NCI-H1694 treated with DMSO at 0.1 percent for 48 hours (cell line): Measurements from ENCODE around the gene FAM117B.
"Not testable (repeated sequence)": the region's sequence is repeated elsewhere in the genome, so short reads cannot be mapped to it uniquely, and the experiment has no call there.

Experiments
- DNase-seq: peaks from one replicate; lab custom pipeline; 2025; lab: John Stamatoyannopoulos, UW

The FAM117B gene

DNA sequence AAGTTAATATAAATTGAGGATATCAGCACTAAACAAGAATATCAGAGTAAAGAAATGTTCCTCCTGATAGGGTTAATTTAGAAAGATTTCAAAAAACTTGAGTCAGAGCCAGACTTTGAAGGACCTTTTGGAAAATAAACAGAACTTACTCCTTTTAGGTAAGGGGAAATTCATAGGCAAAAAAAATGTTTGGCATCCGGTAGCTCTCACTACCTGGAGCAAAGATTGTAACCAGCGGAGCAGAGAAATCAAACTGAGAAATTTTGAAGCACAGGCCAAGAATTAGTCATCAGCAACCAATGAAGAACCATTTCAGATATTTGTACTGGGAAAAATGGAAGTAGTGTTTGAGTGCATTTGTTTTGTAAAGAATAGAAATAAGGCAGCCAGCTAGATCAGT lies 123.8 kb downstream of the FAM117B start:
- no peak for DNase-seq

DNA sequence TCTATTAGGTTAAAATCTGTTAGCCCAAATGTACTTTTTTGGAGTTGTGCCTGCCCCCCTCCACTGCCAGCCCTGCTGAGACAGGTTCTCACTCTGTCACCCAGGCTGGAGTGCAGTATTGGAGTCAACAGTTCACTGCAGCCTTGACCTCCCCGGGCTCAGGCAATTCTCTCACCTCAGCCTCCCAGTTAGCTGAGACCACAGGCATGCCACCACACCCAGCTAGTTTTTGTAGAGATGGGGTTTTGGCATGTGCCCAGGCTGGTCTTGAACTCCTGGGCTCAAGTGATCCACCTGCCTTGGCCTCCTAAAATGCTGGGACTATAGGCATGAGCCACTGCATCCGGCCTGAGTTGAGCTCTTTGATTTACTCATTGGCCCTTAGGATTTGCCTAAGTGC lies 126.1 kb downstream of the FAM117B start:
- DNase-seq, result no peak

DNA sequence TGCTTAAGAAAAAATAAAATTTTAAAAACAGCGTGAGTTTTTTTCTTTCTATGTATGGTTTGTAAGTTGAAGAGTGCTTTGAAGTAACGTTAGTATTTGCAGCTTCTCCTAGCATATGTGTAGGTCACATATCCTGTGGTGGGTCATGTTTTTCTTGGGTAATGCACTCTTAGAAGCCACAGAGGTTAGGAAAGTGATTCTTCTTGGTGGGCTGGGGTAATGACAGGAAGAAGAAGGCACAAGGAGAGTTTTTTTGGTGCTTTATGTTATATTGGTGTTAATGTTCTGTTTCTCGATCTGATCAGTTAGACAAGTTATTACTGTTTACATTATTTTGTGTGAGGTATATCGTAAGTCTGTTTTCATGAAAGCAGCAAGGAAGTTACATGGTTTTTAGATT lies 127.8 kb downstream of the FAM117B start:
- DNase-seq, result no peak

DNA sequence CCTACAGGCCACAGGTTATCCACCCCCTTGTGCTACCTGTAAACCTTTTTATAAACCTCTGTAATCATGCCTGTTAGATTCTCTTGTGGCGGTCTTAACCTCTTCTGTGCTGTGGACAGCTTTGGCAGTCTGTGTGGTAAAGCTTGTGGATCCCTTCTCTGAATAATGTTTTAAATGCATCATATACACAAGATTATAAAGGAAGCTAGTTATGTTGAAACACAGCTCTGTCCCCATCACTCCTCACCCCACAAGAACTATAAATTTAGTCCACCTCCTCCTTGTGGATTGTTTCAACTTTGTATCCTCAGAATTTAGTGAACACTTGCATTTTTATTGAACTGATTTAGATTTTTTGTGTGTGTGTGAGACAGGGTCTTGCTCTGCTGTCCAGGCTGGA lies 129.1 kb downstream of the FAM117B start:
- DNase-seq, result no peak

DNA sequence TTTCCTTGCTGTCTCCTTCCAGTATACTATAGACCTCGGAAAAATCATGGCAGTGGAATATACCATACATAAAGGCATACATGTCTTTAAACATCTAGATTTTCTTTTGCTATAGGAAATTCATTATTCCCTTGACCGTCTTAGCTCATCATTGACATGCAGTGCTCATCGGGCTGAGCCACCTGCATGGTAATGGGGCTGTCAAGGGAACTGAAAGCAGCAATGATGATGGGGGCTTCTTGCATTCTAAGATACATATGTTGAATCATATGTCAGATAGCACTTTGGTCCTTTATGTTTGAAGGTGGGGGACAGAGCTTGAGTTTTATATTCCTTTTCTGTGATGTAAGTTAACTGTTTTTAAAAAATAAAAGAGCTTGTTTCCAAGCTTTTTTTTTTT lies 130.2 kb downstream of the FAM117B start:
- DNase-seq, result no peak

DNA sequence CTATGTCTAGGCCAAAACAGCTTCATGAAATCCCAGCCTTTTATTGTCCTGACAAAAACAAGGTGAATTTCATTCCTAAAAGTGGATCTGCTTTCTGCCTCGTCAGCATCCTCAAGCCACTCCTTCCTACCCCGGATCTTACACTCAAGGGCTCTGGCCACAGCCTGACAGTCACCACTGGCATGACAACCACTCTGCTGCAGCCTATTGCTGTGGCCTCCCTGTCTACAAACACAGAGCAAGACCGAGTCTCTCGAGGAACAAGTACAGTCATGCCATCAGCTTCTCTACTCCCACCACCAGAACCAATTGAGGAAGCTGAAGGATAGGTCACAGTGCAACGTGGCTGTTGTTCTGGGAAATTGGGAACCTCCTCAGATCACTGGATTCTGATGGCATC lies 130.7 kb downstream of the FAM117B start:
- no peak for DNase-seq

DNA sequence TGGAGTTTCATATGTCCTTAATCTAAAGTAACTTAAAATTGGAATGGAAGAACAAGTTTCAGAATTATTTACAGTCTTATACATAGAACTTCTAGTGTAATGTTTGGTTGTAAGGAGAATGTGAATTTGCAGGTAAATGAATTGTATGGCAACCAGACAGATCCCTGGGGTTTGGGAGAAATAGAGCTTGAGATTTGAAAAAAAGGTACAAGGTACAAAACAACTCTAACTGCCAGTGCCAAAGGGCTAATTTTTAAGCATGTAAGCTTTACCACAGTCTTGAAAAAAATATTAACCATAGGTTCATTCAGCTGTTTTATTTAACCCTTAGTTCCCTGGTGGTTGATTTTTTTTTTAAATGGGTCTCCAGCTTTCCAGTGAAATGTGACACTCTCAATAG lies 133.5 kb downstream of the FAM117B start:
- no peak for DNase-seq

DNA sequence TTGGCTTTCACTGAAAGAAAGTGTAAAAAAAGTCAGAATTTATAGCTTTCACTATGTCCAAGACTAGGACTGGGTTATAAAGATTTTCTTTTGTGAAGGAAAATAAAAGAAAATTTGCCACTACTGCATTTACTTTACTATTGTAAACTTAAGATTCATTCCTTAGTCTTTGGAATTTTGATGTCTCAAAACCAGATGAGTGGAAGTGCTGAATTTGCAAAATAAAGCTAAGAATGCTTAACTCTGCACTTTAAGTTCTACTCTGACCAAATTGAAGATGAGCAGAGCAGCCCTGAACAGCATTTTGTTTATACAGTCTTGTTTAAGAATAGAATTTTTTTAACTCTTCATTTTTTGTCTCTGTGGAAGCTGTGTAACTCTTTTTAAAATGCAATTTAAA lies 134.4 kb downstream of the FAM117B start:
- no peak for DNase-seq

DNA sequence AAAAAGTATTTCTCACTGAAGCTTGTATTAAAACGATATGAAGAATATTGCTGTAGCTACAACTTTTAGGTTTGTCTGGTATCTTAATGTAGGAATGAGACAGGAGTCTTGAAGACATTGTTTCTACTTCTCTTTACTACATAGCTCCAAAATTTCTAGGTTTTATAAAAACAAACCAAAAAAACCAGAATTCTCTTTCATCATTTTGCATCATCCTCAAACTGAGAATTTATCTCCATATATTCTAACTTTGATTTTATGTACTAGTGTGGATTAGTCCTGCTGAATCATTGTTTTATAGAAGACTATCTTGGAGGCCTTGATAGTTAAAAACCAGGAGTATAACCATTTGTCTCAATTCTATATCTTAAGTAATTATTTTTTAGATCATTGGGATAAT lies 136.6 kb downstream of the FAM117B start:
- no peak for DNase-seq

DNA sequence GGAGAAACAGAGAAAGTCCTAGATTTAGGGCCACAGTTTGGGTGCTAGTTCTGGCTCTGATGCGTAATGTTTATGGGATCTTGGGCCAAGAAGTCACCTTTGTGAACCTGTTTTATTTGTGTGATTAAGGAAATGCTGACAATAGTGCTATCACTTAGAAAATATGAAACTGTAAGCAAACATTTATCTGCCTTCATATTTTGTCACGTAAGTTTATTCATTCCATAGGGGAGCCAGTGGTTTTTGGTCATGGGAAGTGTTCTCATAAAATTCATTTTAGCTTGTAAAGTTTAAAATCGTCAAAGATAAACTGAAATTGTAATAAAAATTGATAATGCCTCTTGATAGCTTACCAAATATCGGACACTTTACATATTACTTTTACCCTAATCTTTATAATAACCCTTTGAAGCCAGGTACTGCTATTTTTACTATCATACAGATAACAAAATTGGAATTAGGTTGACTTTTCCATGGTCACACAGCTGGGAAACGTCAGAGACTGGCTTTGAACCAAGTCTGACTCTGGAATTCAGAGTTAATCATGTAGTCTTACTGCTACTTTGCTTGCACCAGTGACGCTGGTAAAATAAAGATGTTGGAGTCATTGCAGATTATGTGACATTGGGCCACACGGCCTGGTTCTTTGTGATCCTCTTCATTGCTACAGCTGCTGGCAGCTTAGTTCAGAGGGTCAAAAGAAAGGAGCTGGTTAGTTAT lies 137.1 kb downstream of the FAM117B start:
- no peak for DNase-seq

DNA sequence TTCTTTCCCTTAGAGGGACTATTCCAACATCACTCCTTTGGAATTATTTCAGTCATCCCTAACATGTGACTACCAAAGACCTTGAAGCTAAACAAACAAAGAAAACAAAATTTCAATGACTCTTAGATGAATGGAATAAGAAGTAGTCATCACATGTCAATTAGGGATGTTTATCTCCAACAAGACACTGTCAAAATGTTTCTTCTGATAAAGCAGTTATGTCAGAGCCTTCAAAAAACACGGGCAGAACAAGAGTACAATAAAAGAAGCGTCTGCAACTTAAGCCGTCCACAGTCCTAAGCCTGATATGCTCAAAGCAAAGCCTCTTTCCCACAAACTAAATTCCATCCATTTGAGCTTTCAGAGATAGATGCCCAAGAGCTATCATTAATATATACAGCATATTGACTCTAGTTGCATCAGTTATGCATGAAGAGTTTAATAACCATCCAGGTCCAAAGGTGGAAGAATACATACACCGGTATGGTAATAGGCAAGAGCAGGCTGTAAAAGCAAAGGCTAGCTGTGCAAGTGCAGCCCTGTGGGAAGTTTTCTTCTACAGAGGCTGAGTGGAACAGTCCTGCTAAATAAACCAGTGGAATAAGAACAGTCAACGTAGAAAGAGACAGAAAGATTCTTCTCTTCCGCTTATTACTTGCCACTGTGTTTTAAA lies 138.7 kb downstream of the FAM117B start:
- no peak for DNase-seq

DNA sequence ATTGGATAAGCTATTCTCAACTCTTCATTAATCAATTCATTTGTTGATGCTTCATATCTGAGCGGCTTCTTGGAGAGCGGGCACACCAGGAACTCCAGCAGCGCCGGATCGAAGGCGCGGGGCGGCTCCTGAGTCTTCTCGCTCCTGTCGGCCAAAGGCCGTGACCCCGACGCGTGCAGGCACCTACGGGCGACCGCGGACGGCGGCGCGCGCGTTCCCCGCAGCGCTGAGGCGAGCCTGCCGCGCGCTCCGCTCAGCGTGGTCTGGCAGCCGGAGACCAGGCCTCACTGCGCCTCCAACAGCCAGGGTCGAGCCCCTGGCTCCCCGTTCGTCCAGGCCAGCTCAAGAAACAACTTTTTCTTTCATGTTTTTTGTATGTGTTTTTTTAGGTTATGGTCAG lies 139.3 kb downstream of the FAM117B start:
- DNase-seq, result no peak

DNA sequence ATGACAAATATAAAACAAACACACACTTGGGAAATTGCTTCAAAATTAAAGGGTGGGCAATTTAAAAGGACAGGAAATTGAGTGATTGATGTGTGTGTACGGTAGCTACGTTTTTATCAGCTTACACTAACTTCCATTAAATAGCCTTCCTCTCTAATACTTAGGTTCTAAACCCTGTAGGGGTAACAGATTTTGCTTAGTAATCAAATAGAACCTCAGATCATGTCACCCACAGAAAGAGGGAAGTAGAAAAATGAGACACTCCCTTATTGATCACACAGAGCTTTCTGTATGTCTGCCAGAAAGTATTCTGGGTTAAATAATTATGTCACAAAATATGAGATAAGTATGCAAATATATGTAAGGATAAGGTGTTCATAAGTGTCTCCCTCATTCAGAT lies 143.4 kb downstream of the FAM117B start:
- DNase-seq, result no peak

DNA sequence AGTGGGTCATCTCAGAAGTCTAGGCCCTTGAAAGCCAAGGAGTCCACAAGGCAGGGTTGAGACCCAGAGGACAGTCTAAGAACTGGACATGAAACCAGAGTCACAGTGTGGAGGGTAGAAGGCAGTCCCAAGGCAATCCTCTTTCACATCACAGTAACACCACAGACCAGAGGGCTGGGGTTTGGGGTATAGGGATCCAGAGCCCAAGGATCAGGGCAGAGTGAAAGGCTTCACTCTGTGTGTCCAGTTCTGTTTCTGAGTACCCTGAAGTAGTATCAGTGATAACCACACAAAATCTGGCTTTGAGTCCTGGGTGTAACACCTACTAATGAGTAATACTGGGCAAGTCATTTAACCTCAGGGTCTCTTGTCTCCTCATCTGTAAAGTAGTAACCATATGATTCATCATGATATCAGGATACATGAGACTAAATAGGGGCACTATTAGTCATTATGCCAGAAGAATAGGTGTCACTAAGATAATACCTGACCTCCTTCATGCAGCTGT lies 145.8 kb downstream of the FAM117B start:
- no peak for DNase-seq

DNA sequence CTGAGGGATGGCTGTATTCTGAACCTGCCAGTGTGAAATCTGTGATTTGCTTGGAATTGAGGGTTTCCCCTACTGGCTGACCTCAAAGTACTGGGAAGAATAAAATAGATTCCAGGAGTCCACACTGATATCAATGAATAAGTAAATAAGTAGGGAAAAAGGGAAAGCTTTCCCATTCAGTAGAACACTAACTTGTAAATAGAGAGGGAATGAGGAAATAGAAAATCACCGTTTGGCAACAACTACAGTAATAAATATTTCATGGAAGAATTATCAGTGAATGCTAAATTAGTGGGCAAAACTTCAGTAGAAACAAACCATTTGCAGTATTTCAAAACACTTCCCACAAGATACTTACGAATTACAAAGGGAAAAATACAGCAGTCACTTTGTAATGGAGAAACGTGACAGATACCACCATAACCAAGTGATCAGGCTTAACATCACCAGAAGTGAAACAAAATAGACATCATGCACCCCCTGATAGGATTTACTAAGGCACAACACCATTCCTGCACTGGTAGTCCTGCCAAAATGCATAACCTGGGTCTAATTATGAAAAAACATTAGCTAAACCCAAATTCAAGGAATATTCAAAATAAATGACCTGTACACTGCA lies 148.3 kb downstream of the FAM117B start:
- no peak for DNase-seq

DNA sequence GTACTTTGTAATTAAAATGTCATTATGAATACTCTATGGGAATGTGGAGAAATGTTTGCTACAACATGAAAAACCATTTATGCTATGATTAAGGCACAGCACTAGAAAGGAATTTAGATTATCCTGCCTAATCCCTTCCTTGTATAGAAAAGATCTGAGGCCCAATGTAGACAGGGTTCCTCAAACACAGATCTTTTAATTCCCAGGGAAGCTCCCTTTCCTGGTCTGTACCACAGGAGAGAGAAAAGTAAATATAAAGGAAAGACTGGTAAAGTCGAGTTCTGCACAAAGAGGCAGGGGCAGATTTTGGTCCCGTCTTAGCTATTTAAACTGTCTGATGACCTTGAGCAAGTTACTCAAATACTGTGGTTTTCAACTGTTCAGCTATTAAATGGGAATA lies 152.1 kb downstream of the FAM117B start:
- no peak for DNase-seq

DNA sequence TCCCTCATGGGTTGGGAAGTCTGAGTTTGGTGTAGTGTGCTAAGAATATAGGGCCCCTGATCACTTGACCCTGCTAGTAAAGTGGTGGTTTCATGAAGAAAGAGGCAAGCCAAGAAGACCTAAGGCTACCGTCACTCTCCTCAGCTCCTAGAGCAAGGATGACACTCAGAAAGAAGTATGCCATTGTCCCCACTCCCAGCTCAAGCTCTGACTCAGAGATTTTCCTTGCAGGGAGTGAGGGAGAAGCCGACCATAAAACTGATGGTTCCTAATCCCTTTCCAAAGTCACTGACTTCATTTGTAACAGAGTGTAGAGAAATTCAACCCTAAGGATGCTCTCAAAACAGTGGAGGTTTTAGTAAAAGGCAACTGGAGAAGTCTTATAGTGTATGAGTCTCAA lies 155.9 kb downstream of the FAM117B start:
- DNase-seq, result no peak

DNA sequence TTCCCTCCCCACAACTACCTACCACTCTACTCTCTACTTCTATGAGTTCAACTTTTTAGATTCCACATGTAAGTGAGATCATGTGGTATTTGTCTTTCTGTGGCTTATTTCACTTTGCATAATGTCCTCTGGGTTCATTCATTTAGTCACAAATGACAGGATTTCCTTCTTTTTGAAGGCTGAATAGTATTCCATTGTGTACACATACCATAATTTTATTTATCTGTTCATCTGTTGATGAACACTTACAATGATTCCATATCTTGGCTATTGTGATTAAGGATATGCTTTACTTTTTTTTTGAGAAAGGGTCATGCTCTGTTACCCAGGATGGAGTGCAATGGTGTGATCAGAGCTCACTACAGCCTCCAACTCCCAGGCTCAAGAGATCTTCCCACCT lies 163.2 kb downstream of the FAM117B start:
- DNase-seq, result no peak

DNA sequence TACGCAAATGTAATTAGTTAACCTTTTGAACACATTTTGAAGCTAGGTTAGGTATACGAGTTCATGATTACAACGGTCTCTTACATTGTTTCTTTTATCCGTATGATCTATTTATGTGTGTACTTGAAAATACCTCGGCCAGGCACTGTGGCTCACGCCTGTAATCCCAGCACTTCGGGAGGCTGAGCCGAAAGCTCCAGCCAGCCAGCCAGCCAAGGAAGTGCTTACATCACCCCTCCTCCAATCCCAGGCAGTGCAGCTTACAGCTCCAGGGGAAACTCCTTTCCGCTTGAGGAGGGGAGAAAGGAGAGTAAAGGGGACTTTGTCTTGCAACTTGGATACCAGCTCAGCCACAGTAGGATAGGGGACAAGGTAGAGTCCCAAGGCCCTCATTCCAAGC lies 171.1 kb downstream of the FAM117B start:
- DNase-seq, result not testable (repeated sequence)

DNA sequence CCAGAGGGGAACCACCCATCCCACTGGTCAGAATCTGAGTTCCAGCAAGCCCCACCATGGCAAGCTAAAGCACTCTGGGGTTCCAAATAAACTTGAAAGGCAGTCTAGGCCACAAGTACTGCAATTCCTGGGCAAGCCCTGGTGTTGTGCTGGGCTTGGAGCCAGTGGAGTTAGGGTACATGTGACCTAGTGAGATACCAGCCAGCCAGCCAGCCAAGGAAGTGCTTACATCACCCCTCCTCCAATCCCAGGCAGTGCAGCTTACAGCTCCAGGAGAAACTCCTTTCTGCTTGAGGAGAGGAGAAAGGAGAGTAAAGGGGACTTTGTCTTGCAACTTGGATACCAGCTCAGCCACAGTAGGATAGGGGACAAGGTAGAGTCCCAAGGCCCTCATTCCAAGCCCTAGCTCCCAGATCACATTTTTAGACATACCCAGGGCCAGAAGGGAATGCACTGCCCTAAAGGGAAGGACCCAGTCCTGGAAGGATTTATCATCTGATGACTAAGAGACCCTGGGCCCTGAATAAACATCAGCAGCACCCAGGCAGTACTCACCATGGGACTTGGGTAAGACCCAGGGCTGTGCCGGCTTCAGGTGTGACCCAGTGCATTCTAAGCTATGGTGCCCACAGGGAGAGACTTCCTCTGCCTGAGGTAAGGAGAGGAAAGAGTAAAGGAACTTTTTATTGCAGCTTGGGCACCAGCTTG lies 172.8 kb downstream of the FAM117B start:
- not testable (repeated sequence) for DNase-seq

DNA sequence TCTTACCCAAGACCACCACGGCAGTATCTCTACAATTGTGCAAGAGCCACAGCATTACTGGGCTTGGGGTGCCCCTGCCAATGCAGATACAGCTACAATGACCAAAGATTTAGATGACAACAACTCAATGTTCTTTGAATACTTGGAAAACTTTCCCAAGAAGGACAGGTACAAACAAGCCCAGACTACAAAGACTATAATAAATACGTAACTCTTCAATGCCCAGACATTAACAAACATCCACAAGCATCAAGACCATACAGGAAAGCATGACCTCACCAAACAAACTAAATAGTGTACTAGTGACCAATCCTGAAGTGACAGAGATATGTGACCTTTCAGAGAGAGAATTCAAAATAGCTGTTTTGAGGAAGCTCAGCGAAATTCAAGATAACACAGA lies 174.0 kb downstream of the FAM117B start:
- no peak for DNase-seq

DNA sequence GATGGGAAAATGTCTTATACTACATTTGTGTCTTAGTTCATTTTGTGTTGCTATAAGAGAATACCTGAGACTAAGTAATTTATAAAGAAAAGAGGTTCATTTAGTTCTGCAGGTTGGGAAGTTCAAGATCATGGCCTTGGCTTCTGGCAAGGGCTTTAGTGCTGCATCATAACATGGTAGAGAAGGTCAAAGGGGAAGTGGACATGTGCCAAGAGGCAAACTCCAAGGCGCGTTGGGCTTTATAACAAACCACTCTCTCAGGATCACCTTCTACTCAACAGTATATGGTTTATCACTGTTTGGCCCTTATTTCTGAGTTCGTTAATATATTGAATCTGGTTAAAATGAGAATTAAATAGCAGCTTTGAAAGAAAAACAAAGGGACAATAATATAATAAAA lies 178.6 kb downstream of the FAM117B start:
- DNase-seq, result no peak

DNA sequence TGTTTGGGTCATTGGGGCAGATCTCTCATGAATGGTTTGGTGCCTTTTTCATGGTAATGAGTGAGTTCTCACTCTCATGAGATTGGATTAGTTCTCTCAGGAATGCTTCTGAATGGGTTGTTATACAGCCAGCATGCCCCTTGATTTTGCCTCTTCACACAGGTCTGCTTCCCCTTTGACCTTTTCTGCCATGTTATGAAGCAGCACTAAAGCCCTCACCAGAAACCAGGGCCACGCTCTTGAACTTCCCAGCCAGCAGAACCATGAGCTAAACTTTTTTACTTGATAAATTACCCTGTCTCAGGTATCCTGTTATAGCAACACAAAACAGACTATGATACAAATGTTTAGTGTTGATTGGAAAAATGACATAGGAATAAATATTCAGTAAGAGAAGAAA lies 179.5 kb downstream of the FAM117B start:
- DNase-seq, result no peak
